PC-9 (cell line): ENCODE data around the gene HMOX1.

Source experiments
- CTCF ChIP-seq: fragments of 200-600 bp; sonication (generic); conservative IDR thresholded peaks from 2 replicates; pipeline ENCODE4 v1.6.1; 2017; ENCODE audit warnings: mixed run types, antibody characterized with exemption, mild to moderate bottlenecking, moderate library complexity
- EZH2 ChIP-seq: fragments of 200-600 bp; sonication (generic); IDR thresholded peaks from 2 replicates; pipeline ENCODE4 v1.8.0; 2017; ENCODE audit warnings: antibody characterized with exemption, low read depth

DNA sequence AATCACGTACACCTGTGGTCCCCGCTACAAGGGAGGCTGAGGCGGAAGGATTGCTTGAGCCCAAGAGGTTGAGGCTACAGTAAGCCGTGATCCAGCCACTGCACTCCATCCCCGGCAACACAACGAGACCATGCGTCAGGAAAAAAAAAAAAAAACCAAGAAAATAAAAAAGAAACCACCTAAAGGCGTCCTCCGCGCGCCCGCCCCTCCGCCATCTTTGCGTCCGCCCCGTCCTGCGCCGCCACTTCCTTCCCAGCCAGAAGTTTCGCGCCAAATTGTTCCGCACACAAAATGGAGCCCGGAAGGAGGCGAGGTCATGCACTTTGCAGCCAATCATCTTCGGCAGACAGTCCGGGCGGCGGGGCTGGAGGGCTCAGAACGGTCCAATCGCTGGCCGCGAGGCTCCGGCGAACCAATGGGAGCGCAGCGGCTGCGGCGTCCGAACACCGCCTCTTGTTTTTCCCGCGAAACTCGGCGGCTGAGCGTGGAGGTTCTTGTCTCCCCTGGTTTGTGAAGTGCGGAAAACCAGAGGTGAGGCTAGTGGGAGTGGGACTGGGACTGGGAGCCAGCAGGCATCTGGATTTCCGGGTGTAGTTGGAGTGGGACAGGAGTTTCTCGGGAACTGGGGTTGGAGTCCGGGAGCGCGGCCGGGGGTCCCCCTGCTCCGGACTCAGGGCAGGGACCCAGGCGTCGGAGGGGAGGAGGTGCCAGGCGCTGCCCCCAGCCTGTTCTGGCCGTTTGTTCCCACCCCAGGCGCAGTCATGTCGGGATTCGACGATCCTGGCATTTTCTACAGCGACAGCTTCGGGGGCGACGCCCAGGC, 19.0 kb downstream of the HMOX1 start, which contains the start of gene MCM5:
- TF ChIP-seq CTCF (no peak), EZH2 (no peak)
